HCT116 (cell line): ENCODE data around the gene RALGAPA1. TPM values are rescaled to one million over a fixed set of nuclear protein-coding genes. Genes with fewer than 3 reads are reported as not detected.
"Not testable (repeated sequence)": the region's sequence is repeated elsewhere in the genome, so short reads cannot be mapped to it uniquely, and the experiment has no call there.

ENCODE experiments used
- ATAC-seq: fragments of 200-7000 bp; cut with Tn5 transposase; 2 replicates; pipeline ENCODE4 v1.9.1; 2020; ENCODE audit warnings: mild to moderate bottlenecking, moderate library complexity
- BruUV-seq: library from RNA; stranded (reverse); fragments of 400-500 nt; replicated peaks from 2 replicates; lab custom pipeline; 2021; lab: Mats Ljungman, UMichigan
- CTCF ChIA-PET: fragments of 300-600 bp; sonication (Branson Sonifier 250); formaldehyde crosslinking; loops from one replicate; lab custom pipeline; 2021; ENCODE audit warnings: antibody characterized with exemption; lab: Charles Lee
- POLR2A ChIA-PET: fragments of 300-600, 350-600 bp; sonication (Branson Sonifier 250); formaldehyde crosslinking; loops from one replicate; lab custom pipeline; 2021; ENCODE audit warnings: antibody characterized with exemption; lab: Charles Lee
- RAD21 ChIA-PET, 2 experiments: fragments of 300-600 bp; sonication (Branson Sonifier 250); formaldehyde crosslinking; loops; one replicate each; lab custom pipeline; 2023; ENCODE audit warnings: low total read pairs in 2 of 2; ENCODE audit not compliant: uncharacterized antibody in 2 of 2, unreplicated experiment in 2 of 2, low non-redundant PET in 1 of 2; lab: Charles Lee
- DNase-seq: peaks from one replicate; pipeline ENCODE4 v3.0.0-alpha.2; 2010; ENCODE audit warnings: low read depth, low spot score
- H2AFZ ChIP-seq: fragments of 200-600 bp; shearing (Covaris generic), sonication (generic); 2 replicates; pipeline ENCODE4 v1.6.1; 2017; ENCODE audit warnings: low read depth, mixed run types, mixed read lengths, antibody characterized with exemption, low read length; ENCODE audit not compliant: poor library complexity, severe bottlenecking
- H3K27ac ChIP-seq: 2 replicates; pipeline ENCODE4 v1.5.1; 2012; ENCODE audit warnings: low read depth, low read length
- H3K27me3 ChIP-seq: fragments of 200-600 bp; sonication (generic); 2 replicates; pipeline ENCODE4 v1.6.1; 2016; ENCODE audit warnings: mixed run types, low read length, mixed read lengths; ENCODE audit not compliant: insufficient read depth
- H3K36me3 ChIP-seq, 2 experiments: fragments of 200-500 bp in 1 of 2; fragments of 200-600 bp in 1 of 2; sonication (Bioruptor generic) in 1 of 2; sonication (generic) in 1 of 2; 2 replicates each; pipeline versions ENCODE4 v1.5.1 to v1.6.1; 2014 to 2016; ENCODE audit warnings: low read length in 2 of 2, inconsistent platforms in 1 of 2, mixed read lengths in 1 of 2, mixed run types in 1 of 2; ENCODE audit not compliant: insufficient read depth in 2 of 2, control insufficient read depth in 1 of 2
- H3K4me1 ChIP-seq, 2 experiments: fragments of 200-600 bp in 1 of 2; sonication (generic) in 1 of 2; 2 replicates each; pipeline versions ENCODE4 v1.5.1 to v1.6.1; 2012 to 2017; ENCODE audit warnings: low read length in 2 of 2, inconsistent platforms in 1 of 2, mild to moderate bottlenecking in 1 of 2, mixed read lengths in 1 of 2, mixed run types in 1 of 2, moderate library complexity in 1 of 2; ENCODE audit not compliant: insufficient read depth in 2 of 2, control insufficient read depth in 1 of 2
- H3K4me2 ChIP-seq: fragments of 200-600 bp; sonication (generic); 2 replicates; pipeline ENCODE4 v1.6.1; 2017; ENCODE audit warnings: mixed run types, low read length, mixed read lengths
- H3K4me3 ChIP-seq, 2 experiments: fragments of 200-600 bp in 1 of 2; sonication (generic) in 1 of 2; replicated peaks in 1 of 2; 2 replicates each; pipeline ENCODE4 v1.5.1; 2011 to 2016; ENCODE audit warnings: low read length in 2 of 2, control low read depth in 1 of 2, low read depth in 1 of 2, mild to moderate bottlenecking in 1 of 2, mixed read lengths in 1 of 2, mixed run types in 1 of 2
- H3K79me2 ChIP-seq: fragments of 200-600 bp; sonication (generic); 2 replicates; pipeline ENCODE4 v1.6.1; 2017; ENCODE audit warnings: mild to moderate bottlenecking, mixed run types, low read length, moderate library complexity, mixed read lengths; ENCODE audit not compliant: insufficient read depth
- H3K9ac ChIP-seq: fragments of 200-600 bp; sonication (generic); 2 replicates; pipeline ENCODE4 v1.6.1; 2016; ENCODE audit warnings: low read length, mixed read lengths
- H3K9me2 ChIP-seq: fragments of 200-600 bp; sonication (generic), shearing (Covaris generic); 2 replicates; pipeline ENCODE4 v1.6.1; 2017; ENCODE audit warnings: mixed run types, mild to moderate bottlenecking, moderate library complexity; ENCODE audit not compliant: insufficient read depth
- H3K9me3 ChIP-seq, 2 experiments: fragments of 200-500 bp in 1 of 2; fragments of 200-600 bp in 1 of 2; sonication (Bioruptor generic) in 1 of 2; sonication (generic) in 1 of 2; 2 replicates each; pipeline ENCODE4 v1.6.1; 2014 to 2017; ENCODE audit warnings: low read length in 2 of 2, mixed read lengths in 2 of 2, inconsistent platforms in 1 of 2, low read depth in 1 of 2, mild to moderate bottlenecking in 1 of 2, mixed run types in 1 of 2, moderate library complexity in 1 of 2; ENCODE audit not compliant: control insufficient read depth in 1 of 2, insufficient read depth in 1 of 2
- H4K20me1 ChIP-seq: fragments of 200-600 bp; sonication (generic), shearing (Covaris generic); 2 replicates; pipeline ENCODE4 v1.6.1; 2017; ENCODE audit warnings: mixed run types, mild to moderate bottlenecking, moderate library complexity; ENCODE audit not compliant: insufficient read depth
- CBX3 ChIP-seq: IDR thresholded peaks from 2 replicates; pipeline ENCODE4 v1.6.1; 2012; ENCODE audit warnings: low read depth
- CEBPB ChIP-seq: IDR thresholded peaks from 2 replicates; pipeline ENCODE4 v1.6.1; 2012; ENCODE audit warnings: low read depth
- ELF1 ChIP-seq: IDR thresholded peaks from 2 replicates; pipeline ENCODE4 v1.6.1; 2012; ENCODE audit warnings: low read depth, borderline replicate concordance
- EZH2 ChIP-seq: fragments of 200-600 bp; sonication (generic); IDR thresholded peaks from 2 replicates; pipeline ENCODE4 v1.6.1; 2017; ENCODE audit warnings: antibody characterized with exemption, mixed run types
- EZH2phosphoT487 ChIP-seq: fragments of 200-600 bp; IDR thresholded peaks from 2 replicates; pipeline ENCODE4 v1.6.1; 2018; ENCODE audit warnings: antibody characterized with exemption, borderline replicate concordance
- POLR2AphosphoS5 ChIP-seq: IDR thresholded peaks from 2 replicates; pipeline ENCODE4 v1.6.1; 2011; ENCODE audit warnings: mild to moderate bottlenecking, low read depth, low read length, moderate library complexity
- SRF ChIP-seq: IDR thresholded peaks from 2 replicates; pipeline ENCODE4 v1.6.1; 2012; ENCODE audit warnings: low read depth
- TCF7L2 ChIP-seq: IDR thresholded peaks from 2 replicates; pipeline ENCODE4 v1.7.0; 2011; ENCODE audit warnings: borderline replicate concordance, inconsistent platforms; ENCODE audit not compliant: insufficient read depth, insufficient read length; ENCODE audit errors: extremely low read depth
- YY1 ChIP-seq: IDR thresholded peaks from 2 replicates; pipeline ENCODE4 v1.6.1; 2011; ENCODE audit warnings: low read length, low read depth, moderate library complexity, mild to moderate bottlenecking; ENCODE audit not compliant: insufficient replicate concordance; ENCODE audit errors: extremely low read depth
- ZNF274 ChIP-seq: fragments of 200-500 bp; sonication (Bioruptor generic); IDR thresholded peaks from 2 replicates; pipeline ENCODE4 v1.6.1; 2014; ENCODE audit warnings: mild to moderate bottlenecking, low read depth, low read length, inconsistent platforms
- intact Hi-C: fragments of 100-400 bp; cut with micrococcal nuclease; formaldehyde crosslinking; loops from 2 replicates; pipeline ENCODE4 v1.10.0; 2022
- total RNA-seq: library from RNA; stranded (reverse); gene quantifications from one replicate; pipeline ENCODE4 v1.2.1, GENCODE V29; 2021; ENCODE audit not compliant: unreplicated experiment
- TF ChIP-seq, protein P1 (sequence below): IDR thresholded peaks from 2 replicates; pipeline ENCODE4 v1.6.1; 2012; ENCODE audit warnings: low read depth
- TF ChIP-seq, protein P2 (sequence below): IDR thresholded peaks from 2 replicates; pipeline ENCODE4 v1.6.1; 2012

The RALGAPA1 gene
- total RNA-seq, 1 experiment from 2014 or later: 29.3 TPM

DNA sequence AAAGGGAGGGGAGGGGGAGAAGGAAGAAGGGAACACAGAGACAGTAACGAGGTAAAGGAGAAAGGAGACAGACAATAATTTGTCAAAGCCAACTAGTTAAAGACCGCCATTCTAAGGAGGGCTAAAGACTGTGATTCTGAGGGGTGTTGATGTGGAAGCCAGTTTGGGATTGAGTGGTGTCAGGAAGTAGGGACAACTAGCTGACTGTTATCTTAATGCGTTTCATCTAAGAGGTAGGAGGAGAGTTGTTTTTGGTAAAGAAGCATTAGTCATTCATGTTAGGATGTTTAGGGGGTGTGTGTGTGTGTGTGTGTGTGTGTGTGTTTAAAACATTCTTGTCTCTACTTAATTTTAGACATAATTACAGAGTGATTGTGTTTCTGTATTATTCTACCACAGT lies 180.1 kb downstream of the RALGAPA1 start:
- Histone ChIP-seq H3K4me3 (no peak overlapping the region), H3K9me3 (no peaks in the 10 kb centered on the region), H3K27ac (no peak overlapping the region), H3K9ac (no peak overlapping the region), H3K9me2 (no peaks in the 10 kb centered on the region), H3K4me2 (no peak overlapping the region), H3K36me3 (no peaks in the 10 kb centered on the region; a peak in 1 of 4 replicates), H3K79me2 (no peaks in the 10 kb centered on the region), H2AFZ (no peak overlapping the region), H3K4me1 (no peaks in the 10 kb centered on the region), H4K20me1 (no peaks in the 10 kb centered on the region), H3K27me3 (no peaks in the 10 kb centered on the region)
- no peak for TF ChIP-seq ZNF274
- no peak for TF ChIP-seq EZH2
- TF ChIP-seq, protein P1, sequence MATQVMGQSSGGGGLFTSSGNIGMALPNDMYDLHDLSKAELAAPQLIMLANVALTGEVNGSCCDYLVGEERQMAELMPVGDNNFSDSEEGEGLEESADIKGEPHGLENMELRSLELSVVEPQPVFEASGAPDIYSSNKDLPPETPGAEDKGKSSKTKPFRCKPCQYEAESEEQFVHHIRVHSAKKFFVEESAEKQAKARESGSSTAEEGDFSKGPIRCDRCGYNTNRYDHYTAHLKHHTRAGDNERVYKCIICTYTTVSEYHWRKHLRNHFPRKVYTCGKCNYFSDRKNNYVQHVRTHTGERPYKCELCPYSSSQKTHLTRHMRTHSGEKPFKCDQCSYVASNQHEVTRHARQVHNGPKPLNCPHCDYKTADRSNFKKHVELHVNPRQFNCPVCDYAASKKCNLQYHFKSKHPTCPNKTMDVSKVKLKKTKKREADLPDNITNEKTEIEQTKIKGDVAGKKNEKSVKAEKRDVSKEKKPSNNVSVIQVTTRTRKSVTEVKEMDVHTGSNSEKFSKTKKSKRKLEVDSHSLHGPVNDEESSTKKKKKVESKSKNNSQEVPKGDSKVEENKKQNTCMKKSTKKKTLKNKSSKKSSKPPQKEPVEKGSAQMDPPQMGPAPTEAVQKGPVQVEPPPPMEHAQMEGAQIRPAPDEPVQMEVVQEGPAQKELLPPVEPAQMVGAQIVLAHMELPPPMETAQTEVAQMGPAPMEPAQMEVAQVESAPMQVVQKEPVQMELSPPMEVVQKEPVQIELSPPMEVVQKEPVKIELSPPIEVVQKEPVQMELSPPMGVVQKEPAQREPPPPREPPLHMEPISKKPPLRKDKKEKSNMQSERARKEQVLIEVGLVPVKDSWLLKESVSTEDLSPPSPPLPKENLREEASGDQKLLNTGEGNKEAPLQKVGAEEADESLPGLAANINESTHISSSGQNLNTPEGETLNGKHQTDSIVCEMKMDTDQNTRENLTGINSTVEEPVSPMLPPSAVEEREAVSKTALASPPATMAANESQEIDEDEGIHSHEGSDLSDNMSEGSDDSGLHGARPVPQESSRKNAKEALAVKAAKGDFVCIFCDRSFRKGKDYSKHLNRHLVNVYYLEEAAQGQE: no peak
- no peak for TF ChIP-seq EZH2phosphoT487
- TF ChIP-seq, protein P2, sequence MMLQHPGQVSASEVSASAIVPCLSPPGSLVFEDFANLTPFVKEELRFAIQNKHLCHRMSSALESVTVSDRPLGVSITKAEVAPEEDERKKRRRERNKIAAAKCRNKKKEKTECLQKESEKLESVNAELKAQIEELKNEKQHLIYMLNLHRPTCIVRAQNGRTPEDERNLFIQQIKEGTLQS: no peak
- TF ChIP-seq SRF: no peak
- no peak for TF ChIP-seq TCF7L2
- TF ChIP-seq ELF1: no peak
- no peak for TF ChIP-seq CBX3
- TF ChIP-seq CEBPB: no peak
- TF ChIP-seq YY1: no peak
- TF ChIP-seq POLR2AphosphoS5: no peak
- POLR2A ChIA-PET: no interaction called here
- intact Hi-C loops: no loop called here
- no TSS peak for BruUV-seq
- RAD21 ChIA-PET: no interaction called here
- CTCF ChIA-PET: no interaction called here
- ATAC-seq: no peak
- no peak for DNase-seq

DNA sequence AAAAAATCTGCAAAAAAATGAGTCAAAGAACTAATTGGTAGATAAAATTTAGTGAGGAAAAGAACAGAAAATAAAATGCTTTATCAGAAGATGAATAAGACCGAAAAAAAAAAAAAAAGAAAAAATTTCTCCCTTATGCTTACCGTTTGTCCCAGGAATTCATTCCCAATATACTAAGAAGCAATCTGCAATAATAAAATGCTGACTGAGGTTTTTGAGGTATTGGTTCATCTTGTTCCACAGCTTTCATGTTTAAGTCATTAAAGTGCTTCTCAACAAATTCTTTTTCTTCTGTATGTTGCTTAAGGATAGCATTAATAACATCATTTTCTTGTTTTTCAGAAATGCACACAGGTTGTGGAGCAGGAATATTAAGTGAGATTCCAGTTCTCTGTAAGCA lies 182.1 kb downstream of the RALGAPA1 start:
- H2AFZ ChIP-seq, intact Hi-C loops, H3K4me1 ChIP-seq, H3K4me2 ChIP-seq, H3K4me3 ChIP-seq, H3K27ac ChIP-seq, H3K36me3 ChIP-seq, ATAC-seq, DNase-seq, H3K9me3 ChIP-seq, H4K20me1 ChIP-seq, H3K9ac ChIP-seq, H3K9me2 ChIP-seq, POLR2A ChIA-PET, H3K79me2 ChIP-seq, BruUV-seq, RAD21 ChIA-PET, CTCF ChIA-PET, H3K27me3 ChIP-seq: not testable (repeated sequence)

DNA sequence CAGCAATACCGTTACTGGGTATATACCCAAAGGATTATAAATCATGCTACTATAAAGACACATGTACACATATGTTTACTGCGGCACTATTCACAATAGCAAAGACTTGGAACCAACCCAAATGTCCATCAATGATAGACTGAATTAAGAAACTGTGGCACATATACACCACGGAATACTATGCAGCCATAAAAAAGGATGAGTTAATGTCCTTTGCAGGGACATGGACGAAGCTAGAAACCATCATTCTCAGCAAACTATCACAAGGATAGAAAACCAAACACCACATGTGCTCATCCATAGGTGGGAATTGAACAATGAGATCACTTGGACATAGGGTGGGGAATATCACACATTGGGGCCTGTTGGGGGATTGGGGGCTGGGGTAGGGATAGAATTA lies 187.1 kb downstream of the RALGAPA1 start:
- H2AFZ ChIP-seq, H3K9me2 ChIP-seq, intact Hi-C loops, H3K4me1 ChIP-seq, H3K9me3 ChIP-seq, H3K27me3 ChIP-seq, H3K79me2 ChIP-seq, H3K4me3 ChIP-seq, POLR2A ChIA-PET, BruUV-seq, H4K20me1 ChIP-seq, H3K9ac ChIP-seq, H3K36me3 ChIP-seq, H3K4me2 ChIP-seq, CTCF ChIA-PET, RAD21 ChIA-PET, H3K27ac ChIP-seq, DNase-seq, ATAC-seq: not testable (repeated sequence)
